Hematopoietic multipotent progenitor cell (in vitro differentiated cells): ENCODE data around the gene GNG4. TPM values are rescaled to one million over a fixed set of nuclear protein-coding genes. Genes with fewer than 3 reads are reported as not detected.
"Not testable (repeated sequence)": the region's sequence is repeated elsewhere in the genome, so short reads cannot be mapped to it uniquely, and the experiment has no call there.

Source experiments
- DNase-seq, 3 donors: peaks; one replicate each; pipeline ENCODE4 v3.0.0-alpha.2; 2011 to 2015; ENCODE audit warnings: low read depth in 2 of 3, low spot score in 2 of 3
- total RNA-seq: library from RNA; depleted of rRNA; stranded (reverse); fragments of >200 nt; gene quantifications from one replicate; pipeline ENCODE4 v1.2.3, GENCODE V29; 2012

GNG4 gene
- total RNA-seq, 1 donor, result 1.9 TPM

GRCh38 chr1:235546369-235547155 lies 103.0 kb downstream of the GNG4 start:
- DNase-seq, result peak in 2 of 3 donors; percentile 33 to 53

- DNase-seq, result no peak
Observed at GRCh38 chr1:235545292-235545930, 104.2 kb downstream of the GNG4 start.

GRCh38 chr1:235542845-235543244 lies 106.7 kb downstream of the GNG4 start:
- DNase-seq, result not testable (repeated sequence)

- no peak for DNase-seq
Observed at GRCh38 chr1:235533476-235534168, 116.0 kb downstream of the GNG4 start.

- DNase-seq, result no peak
Observed at GRCh38 chr1:235532360-235532759, 117.2 kb downstream of the GNG4 start.

- DNase-seq, result no peak
Observed at GRCh38 chr1:235527196-235527814, 122.3 kb downstream of the GNG4 start.

- no peak for DNase-seq
Observed at GRCh38 chr1:235525314-235525713, 124.3 kb downstream of the GNG4 start.

- DNase-seq, result no peak
Observed at GRCh38 chr1:235516862-235517446, 132.6 kb downstream of the GNG4 start.

GRCh38 chr1:235515844-235516512 lies 133.6 kb downstream of the GNG4 start:
- DNase-seq, result no peak

GRCh38 chr1:235513495-235514366 lies 135.9 kb downstream of the GNG4 start:
- peak; percentile 48 to 84 (median 57) for DNase-seq

- DNase-seq, result no peak
Observed at GRCh38 chr1:235511470-235512240, 137.9 kb downstream of the GNG4 start.

- DNase-seq, result no peak
Observed at GRCh38 chr1:235510823-235511222, 138.8 kb downstream of the GNG4 start.

GRCh38 chr1:235507623-235508022 lies 142.0 kb downstream of the GNG4 start:
- DNase-seq, result no peak

GRCh38 chr1:235504494-235505222 lies 144.9 kb downstream of the GNG4 start:
- DNase-seq, result peak; percentile 93 to 99 (median 99)

GRCh38 chr1:235504122-235504493 lies 145.5 kb downstream of the GNG4 start, which contains the start of gene B3GALNT2:
B3GALNT2 (minus strand) TSS chr1:235504452; CDS start chr1:235504252, 200 bp downstream.
- no peak for DNase-seq

GRCh38 chr1:235503403-235504121 lies 146.0 kb downstream of the GNG4 start:
- DNase-seq, result peak; percentile 6 to 52 (median 38)
